ENCODE results near the gene FBLN1.

GRCh38 chr22:45497351-45498145 is 5.1 kb upstream of the FBLN1 start:
- TF ChIP-seq CTCF (IDR thresholded peaks at IDR 0.05), result no peak
- no peak for TF ChIP-seq EZH2 (IDR thresholded peaks at IDR 0.05; ENCODE audit: borderline replicate concordance, insufficient read depth, low read depth, low read length, poor library complexity, severe bottlenecking)

All from B cell (primary cell).